ENCODE data around the gene ATP4A.

GRCh38 chr19:35542209-35542608 lies 21.2 kb downstream of the ATP4A start:
- TF ChIP-seq CTCF (IDR thresholded peaks at IDR 0.05; ENCODE audit: borderline replicate concordance, extremely low read depth, low read length, poor library complexity, severe bottlenecking) (no peak), EZH2 (IDR thresholded peaks at IDR 0.05; ENCODE audit: borderline replicate concordance, low read depth, low read length, severe bottlenecking) (no peak)
